ENCODE data around the gene AUH. TPM values are rescaled to one million over a fixed set of nuclear protein-coding genes. Genes with fewer than 3 reads are reported as not detected.
"Not testable (repeated sequence)": the region's sequence is repeated elsewhere in the genome, so short reads cannot be mapped to it uniquely, and the experiment has no call there.

AUH gene
- polyA plus RNA-seq, 1 donor from 2014 or later, result 42.6 TPM

DNA sequence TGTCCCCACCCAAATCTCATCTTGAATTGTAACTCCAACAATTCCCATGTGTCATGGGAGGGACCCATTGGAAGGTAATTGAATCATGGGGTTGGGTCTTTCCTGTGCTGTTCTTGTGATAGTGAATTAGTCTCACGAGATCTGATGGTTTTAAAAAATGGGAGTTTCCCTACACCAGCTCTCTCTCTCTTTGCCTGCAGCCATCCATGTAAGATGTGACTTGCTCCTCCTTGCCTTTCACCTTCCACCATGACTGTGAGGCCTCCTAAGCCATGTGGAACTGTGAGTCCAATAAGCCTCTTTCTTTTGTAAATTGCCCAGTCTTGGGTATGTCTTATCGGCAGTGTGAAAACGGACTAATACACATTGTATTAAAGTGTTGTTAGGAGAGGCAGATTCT lies 16.3 kb upstream of the AUH start:
- not testable (repeated sequence) for H3K27me3 ChIP-seq (ENCODE audit: insufficient read depth, low read depth, low read length); H3F3A ChIP-seq (ENCODE audit: insufficient read depth, low read length, poor library complexity, severe bottlenecking); H2AFZ ChIP-seq (ENCODE audit: low read depth, low read length); H3K36me3 ChIP-seq (ENCODE audit: insufficient read depth, low read length); H3K4me2 ChIP-seq (ENCODE audit: low read length); H3K27ac ChIP-seq (ENCODE audit: low read length); H3K9me3 ChIP-seq (ENCODE audit: low read length); H3K4me3 ChIP-seq (ENCODE audit: low read length); H3K79me2 ChIP-seq (replicated peaks; ENCODE audit: insufficient read depth, low read length); H3K9ac ChIP-seq (ENCODE audit: low read length); H3K9me2 ChIP-seq (ENCODE audit: insufficient read depth, low read length); H4K20me1 ChIP-seq (ENCODE audit: insufficient read depth)

DNA sequence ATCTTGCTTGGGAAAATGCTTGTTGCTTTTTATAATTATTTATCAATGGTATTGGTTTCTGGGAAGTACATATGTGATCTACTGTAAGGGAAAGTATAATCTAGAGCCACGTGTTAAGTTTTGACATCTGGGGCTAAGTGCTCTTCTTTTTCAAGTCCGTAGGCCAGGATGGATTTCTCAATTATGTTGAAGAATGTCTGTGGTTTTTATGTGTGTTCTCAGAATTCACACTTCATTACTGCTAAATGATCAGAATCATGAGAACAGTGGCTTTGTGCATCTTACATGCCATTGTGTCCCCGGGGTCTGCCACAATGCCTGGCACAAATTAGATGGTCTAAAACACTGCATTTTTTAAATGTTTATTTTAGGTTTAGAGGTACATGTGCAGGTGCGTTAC lies 14.5 kb upstream of the AUH start:
- no peak overlapping the region for H3K27ac ChIP-seq (ENCODE audit: low read length)
- no peak overlapping the region for H3K4me2 ChIP-seq (ENCODE audit: low read length)
- H3K36me3 ChIP-seq (ENCODE audit: insufficient read depth, low read length), result no peaks in the 10 kb centered on the region
- no peak overlapping the region for H2AFZ ChIP-seq (ENCODE audit: low read depth, low read length)
- no peaks in the 10 kb centered on the region for H3K9me2 ChIP-seq (ENCODE audit: insufficient read depth, low read length)
- H4K20me1 ChIP-seq (ENCODE audit: insufficient read depth), result no peaks in the 10 kb centered on the region
- H3K9ac ChIP-seq (ENCODE audit: low read length), result no peak overlapping the region
- no peaks in the 10 kb centered on the region for H3K9me3 ChIP-seq (ENCODE audit: low read length)
- no peaks in the 10 kb centered on the region for H3F3A ChIP-seq (ENCODE audit: insufficient read depth, low read length, poor library complexity, severe bottlenecking)
- TF ChIP-seq SMC3 (conservative IDR thresholded peaks at IDR 0.05; ENCODE audit: poor library complexity) (no peak), EP300 (conservative IDR thresholded peaks at IDR 0.05; ENCODE audit: poor library complexity, severe bottlenecking) (no peak), EZH2 (IDR thresholded peaks at IDR 0.05; ENCODE audit: borderline replicate concordance, insufficient read depth, low read length, poor library complexity, severe bottlenecking) (no peak), TAF1 (IDR thresholded peaks at IDR 0.05; ENCODE audit: low read depth) (no peak), RAD21 (conservative IDR thresholded peaks at IDR 0.05) (no peak), MXI1 (conservative IDR thresholded peaks at IDR 0.05; ENCODE audit: poor library complexity, severe bottlenecking) (no peak), POLR2AphosphoS5 (IDR thresholded peaks at IDR 0.05) (no peak)
- TF ChIP-seq, protein P1, sequence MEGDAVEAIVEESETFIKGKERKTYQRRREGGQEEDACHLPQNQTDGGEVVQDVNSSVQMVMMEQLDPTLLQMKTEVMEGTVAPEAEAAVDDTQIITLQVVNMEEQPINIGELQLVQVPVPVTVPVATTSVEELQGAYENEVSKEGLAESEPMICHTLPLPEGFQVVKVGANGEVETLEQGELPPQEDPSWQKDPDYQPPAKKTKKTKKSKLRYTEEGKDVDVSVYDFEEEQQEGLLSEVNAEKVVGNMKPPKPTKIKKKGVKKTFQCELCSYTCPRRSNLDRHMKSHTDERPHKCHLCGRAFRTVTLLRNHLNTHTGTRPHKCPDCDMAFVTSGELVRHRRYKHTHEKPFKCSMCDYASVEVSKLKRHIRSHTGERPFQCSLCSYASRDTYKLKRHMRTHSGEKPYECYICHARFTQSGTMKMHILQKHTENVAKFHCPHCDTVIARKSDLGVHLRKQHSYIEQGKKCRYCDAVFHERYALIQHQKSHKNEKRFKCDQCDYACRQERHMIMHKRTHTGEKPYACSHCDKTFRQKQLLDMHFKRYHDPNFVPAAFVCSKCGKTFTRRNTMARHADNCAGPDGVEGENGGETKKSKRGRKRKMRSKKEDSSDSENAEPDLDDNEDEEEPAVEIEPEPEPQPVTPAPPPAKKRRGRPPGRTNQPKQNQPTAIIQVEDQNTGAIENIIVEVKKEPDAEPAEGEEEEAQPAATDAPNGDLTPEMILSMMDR (IDR thresholded peaks at IDR 0.05; ENCODE audit: poor library complexity, severe bottlenecking), result no peak
- TF ChIP-seq, protein P2, sequence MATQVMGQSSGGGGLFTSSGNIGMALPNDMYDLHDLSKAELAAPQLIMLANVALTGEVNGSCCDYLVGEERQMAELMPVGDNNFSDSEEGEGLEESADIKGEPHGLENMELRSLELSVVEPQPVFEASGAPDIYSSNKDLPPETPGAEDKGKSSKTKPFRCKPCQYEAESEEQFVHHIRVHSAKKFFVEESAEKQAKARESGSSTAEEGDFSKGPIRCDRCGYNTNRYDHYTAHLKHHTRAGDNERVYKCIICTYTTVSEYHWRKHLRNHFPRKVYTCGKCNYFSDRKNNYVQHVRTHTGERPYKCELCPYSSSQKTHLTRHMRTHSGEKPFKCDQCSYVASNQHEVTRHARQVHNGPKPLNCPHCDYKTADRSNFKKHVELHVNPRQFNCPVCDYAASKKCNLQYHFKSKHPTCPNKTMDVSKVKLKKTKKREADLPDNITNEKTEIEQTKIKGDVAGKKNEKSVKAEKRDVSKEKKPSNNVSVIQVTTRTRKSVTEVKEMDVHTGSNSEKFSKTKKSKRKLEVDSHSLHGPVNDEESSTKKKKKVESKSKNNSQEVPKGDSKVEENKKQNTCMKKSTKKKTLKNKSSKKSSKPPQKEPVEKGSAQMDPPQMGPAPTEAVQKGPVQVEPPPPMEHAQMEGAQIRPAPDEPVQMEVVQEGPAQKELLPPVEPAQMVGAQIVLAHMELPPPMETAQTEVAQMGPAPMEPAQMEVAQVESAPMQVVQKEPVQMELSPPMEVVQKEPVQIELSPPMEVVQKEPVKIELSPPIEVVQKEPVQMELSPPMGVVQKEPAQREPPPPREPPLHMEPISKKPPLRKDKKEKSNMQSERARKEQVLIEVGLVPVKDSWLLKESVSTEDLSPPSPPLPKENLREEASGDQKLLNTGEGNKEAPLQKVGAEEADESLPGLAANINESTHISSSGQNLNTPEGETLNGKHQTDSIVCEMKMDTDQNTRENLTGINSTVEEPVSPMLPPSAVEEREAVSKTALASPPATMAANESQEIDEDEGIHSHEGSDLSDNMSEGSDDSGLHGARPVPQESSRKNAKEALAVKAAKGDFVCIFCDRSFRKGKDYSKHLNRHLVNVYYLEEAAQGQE (IDR thresholded peaks at IDR 0.05; ENCODE audit: borderline replicate concordance), result no peak
- no peaks in the 10 kb centered on the region for H3K79me2 ChIP-seq (replicated peaks; ENCODE audit: insufficient read depth, low read length)
- no peaks in the 10 kb centered on the region for H3K27me3 ChIP-seq (ENCODE audit: insufficient read depth, low read depth, low read length)
- H3K4me3 ChIP-seq (ENCODE audit: low read length), result no peak overlapping the region

DNA sequence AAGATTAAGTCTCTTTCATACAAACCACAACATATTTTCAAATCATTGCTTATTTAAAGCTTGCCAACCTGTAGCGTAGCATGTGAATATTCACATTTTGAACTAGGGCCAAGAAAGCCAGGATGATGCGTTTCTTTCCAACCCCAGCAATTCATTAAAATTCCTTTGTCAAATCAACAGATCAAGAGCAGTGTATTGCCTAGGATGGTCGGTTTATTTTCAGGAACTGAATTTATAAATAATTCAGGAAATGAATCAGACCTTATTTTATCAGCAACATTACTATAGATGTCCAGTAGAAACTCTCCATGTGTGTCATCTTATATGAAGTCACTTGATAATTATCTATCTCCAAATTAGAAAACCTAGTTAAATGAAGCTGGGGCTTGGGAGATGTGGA lies 13.2 kb upstream of the AUH start:
- H3F3A ChIP-seq (ENCODE audit: insufficient read depth, low read length, poor library complexity, severe bottlenecking), result no peaks in the 10 kb centered on the region
- H4K20me1 ChIP-seq (ENCODE audit: insufficient read depth), result no peaks in the 10 kb centered on the region
- H3K36me3 ChIP-seq (ENCODE audit: insufficient read depth, low read length), result no peaks in the 10 kb centered on the region
- H3K27ac ChIP-seq (ENCODE audit: low read length), result no peak overlapping the region
- TF ChIP-seq RAD21 (conservative IDR thresholded peaks at IDR 0.05), result no peak
- TF ChIP-seq MXI1 (conservative IDR thresholded peaks at IDR 0.05; ENCODE audit: poor library complexity, severe bottlenecking), result no peak
- TF ChIP-seq, protein P1 (IDR thresholded peaks at IDR 0.05; ENCODE audit: poor library complexity, severe bottlenecking), result no peak
- TF ChIP-seq TAF1 (IDR thresholded peaks at IDR 0.05; ENCODE audit: low read depth), result no peak
- TF ChIP-seq, protein P2 (IDR thresholded peaks at IDR 0.05; ENCODE audit: borderline replicate concordance), result no peak
- TF ChIP-seq EZH2 (IDR thresholded peaks at IDR 0.05; ENCODE audit: borderline replicate concordance, insufficient read depth, low read length, poor library complexity, severe bottlenecking), result no peak
- no peak for TF ChIP-seq SMC3 (conservative IDR thresholded peaks at IDR 0.05; ENCODE audit: poor library complexity)
- TF ChIP-seq EP300 (conservative IDR thresholded peaks at IDR 0.05; ENCODE audit: poor library complexity, severe bottlenecking), result no peak
- no peak for TF ChIP-seq POLR2AphosphoS5 (IDR thresholded peaks at IDR 0.05)
- H3K4me3 ChIP-seq (ENCODE audit: low read length), result no peak overlapping the region
- no peaks in the 10 kb centered on the region for H3K79me2 ChIP-seq (replicated peaks; ENCODE audit: insufficient read depth, low read length)
- H3K9ac ChIP-seq (ENCODE audit: low read length), result no peak overlapping the region
- H3K9me3 ChIP-seq (ENCODE audit: low read length), result no peaks in the 10 kb centered on the region
- H2AFZ ChIP-seq (ENCODE audit: low read depth, low read length), result no peak overlapping the region
- H3K4me2 ChIP-seq (ENCODE audit: low read length), result no peak overlapping the region
- no peaks in the 10 kb centered on the region for H3K9me2 ChIP-seq (ENCODE audit: insufficient read depth, low read length)
- no peaks in the 10 kb centered on the region for H3K27me3 ChIP-seq (ENCODE audit: insufficient read depth, low read depth, low read length)
